ENCODE measurements around the gene ANXA6. TPM values are rescaled to one million over a fixed set of nuclear protein-coding genes. Genes with fewer than 3 reads are reported as not detected.

ANXA6 gene
- total RNA-seq, 1 donor from 2014 or later: 197 TPM

DNA sequence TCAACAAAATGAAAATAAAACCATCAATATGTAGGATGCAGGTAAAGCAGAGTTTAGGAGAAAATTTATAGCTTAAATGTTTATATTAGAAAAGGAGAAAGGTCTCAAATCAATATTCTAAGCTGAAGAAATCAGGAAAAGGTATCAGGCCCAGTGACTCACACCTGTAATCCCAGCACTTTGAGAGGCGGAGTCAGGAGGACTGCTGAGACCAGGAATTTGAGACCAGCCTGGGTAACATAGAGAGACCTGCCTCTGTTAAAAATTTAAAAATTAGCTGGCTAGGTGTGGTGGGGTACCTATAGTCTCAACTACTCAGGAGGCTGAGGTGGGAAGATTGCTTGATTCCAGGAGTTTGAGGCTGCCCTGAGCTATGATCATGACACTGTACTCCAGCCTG is 34.1 kb upstream of the ANXA6 start:
- no peak for DNase-seq (ENCODE audit: low spot score in 2 of 2, unreplicated experiment in 2 of 2)
- no peaks in the 10 kb centered on the region for H3K4me1 Mint-ChIP-seq
- no peaks in the 10 kb centered on the region for H3K27me3 Mint-ChIP-seq (ENCODE audit: low read depth)
- TF ChIP-seq, protein P1, sequence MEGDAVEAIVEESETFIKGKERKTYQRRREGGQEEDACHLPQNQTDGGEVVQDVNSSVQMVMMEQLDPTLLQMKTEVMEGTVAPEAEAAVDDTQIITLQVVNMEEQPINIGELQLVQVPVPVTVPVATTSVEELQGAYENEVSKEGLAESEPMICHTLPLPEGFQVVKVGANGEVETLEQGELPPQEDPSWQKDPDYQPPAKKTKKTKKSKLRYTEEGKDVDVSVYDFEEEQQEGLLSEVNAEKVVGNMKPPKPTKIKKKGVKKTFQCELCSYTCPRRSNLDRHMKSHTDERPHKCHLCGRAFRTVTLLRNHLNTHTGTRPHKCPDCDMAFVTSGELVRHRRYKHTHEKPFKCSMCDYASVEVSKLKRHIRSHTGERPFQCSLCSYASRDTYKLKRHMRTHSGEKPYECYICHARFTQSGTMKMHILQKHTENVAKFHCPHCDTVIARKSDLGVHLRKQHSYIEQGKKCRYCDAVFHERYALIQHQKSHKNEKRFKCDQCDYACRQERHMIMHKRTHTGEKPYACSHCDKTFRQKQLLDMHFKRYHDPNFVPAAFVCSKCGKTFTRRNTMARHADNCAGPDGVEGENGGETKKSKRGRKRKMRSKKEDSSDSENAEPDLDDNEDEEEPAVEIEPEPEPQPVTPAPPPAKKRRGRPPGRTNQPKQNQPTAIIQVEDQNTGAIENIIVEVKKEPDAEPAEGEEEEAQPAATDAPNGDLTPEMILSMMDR (IDR thresholded peaks at IDR 0.05; ENCODE audit: unreplicated experiment): no peak
- H3K27ac Mint-ChIP-seq: no peak overlapping the region
- H3K36me3 Mint-ChIP-seq: peaks cover 20% of the 10 kb centered on the region
- H3K9me3 Mint-ChIP-seq: peaks cover 36% of the 10 kb centered on the region
- no peak overlapping the region for H3K4me3 Mint-ChIP-seq

DNA sequence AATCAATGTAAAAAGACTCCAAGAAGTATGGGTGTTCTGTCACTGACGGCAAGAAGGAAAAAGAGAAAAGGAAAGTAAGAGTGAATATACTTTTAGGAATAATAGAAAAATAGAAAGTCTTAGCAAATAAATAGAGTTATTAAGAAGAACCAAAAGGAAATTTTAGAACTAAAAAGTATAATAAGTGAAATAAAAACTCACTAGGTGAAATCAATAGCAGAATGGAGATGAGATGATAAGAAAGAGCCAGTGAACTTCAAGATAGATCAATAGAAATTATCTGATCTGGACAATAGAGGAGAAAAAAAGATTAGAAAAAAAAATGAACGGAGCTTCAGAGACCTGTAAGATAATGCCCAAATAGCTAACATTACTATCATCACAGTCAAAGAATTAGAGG is 31.6 kb upstream of the ANXA6 start:
- TF ChIP-seq, protein P1 (IDR thresholded peaks at IDR 0.05; ENCODE audit: unreplicated experiment): no peak
- Mint-ChIP-seq H3K27me3 (ENCODE audit: low read depth) (no peaks in the 10 kb centered on the region), H3K36me3 (peaks cover 20% of the 10 kb centered on the region), H3K4me3 (no peak overlapping the region), H3K9me3 (peaks cover 36% of the 10 kb centered on the region), H3K4me1 (peaks cover 4% of the 10 kb centered on the region), H3K27ac (no peak overlapping the region)
- no peak for DNase-seq (ENCODE audit: low spot score in 2 of 2, unreplicated experiment in 2 of 2)

- TF ChIP-seq, protein P1 (IDR thresholded peaks at IDR 0.05; ENCODE audit: unreplicated experiment): no peak
- Mint-ChIP-seq H3K27ac (no peak overlapping the region), H3K27me3 (ENCODE audit: low read depth) (no peaks in the 10 kb centered on the region), H3K4me1 (peaks cover 14% of the 10 kb centered on the region), H3K36me3 (peaks cover 15% of the 10 kb centered on the region), H3K4me3 (no peak overlapping the region), H3K9me3 (peaks cover 28% of the 10 kb centered on the region)
- no peak for DNase-seq (ENCODE audit: low spot score in 2 of 2, unreplicated experiment in 2 of 2)
These were observed 29.0 kb upstream of the ANXA6 start for GRCh38 chr5:151186538-151186937.

DNA sequence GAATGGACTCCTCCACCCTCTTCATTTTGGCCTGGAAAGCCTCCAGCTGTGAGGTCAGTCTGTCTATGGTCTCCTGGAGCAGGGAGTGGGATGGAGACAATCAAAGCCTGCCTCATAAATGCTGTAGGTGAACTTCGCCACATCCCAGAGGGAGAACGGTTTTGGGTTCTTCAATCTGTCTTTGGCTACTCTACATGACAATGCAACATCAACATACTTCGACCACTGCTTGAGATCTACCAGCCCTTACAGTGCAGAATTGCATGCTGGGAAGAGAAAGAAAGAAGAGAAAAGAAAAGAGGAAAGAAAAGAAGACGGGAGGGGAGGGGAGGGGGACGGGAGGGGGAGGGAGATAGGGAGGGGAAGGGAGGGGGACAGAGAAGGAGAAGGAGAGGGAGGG is 28.5 kb upstream of the ANXA6 start:
- H3K36me3 Mint-ChIP-seq: peaks cover 11% of the 10 kb centered on the region
- no peak overlapping the region for H3K4me3 Mint-ChIP-seq
- DNase-seq (ENCODE audit: low spot score in 2 of 2, unreplicated experiment in 2 of 2): no peak
- H3K27ac Mint-ChIP-seq: no peak overlapping the region
- no peaks in the 10 kb centered on the region for H3K27me3 Mint-ChIP-seq (ENCODE audit: low read depth)
- H3K4me1 Mint-ChIP-seq: peaks cover 14% of the 10 kb centered on the region
- peaks cover 23% of the 10 kb centered on the region for H3K9me3 Mint-ChIP-seq
- TF ChIP-seq, protein P1 (IDR thresholded peaks at IDR 0.05; ENCODE audit: unreplicated experiment): no peak

GRCh38 chr5:151184316-151185042 is 26.9 kb upstream of the ANXA6 start:
- H3K27ac Mint-ChIP-seq: no peak overlapping the region
- peaks cover 14% of the 10 kb centered on the region for H3K4me1 Mint-ChIP-seq
- H3K9me3 Mint-ChIP-seq: peaks cover 9% of the 10 kb centered on the region
- no peak for DNase-seq (ENCODE audit: low spot score in 2 of 2, unreplicated experiment in 2 of 2)
- H3K4me3 Mint-ChIP-seq: no peak overlapping the region
- TF ChIP-seq, protein P1 (IDR thresholded peaks at IDR 0.05; ENCODE audit: unreplicated experiment): no peak
- H3K36me3 Mint-ChIP-seq: peaks cover 3% of the 10 kb centered on the region
- H3K27me3 Mint-ChIP-seq (ENCODE audit: low read depth): no peaks in the 10 kb centered on the region

Measured in mesothelial cell of epicardium (in vitro differentiated cells).